OCI-LY1 (cell line): ENCODE results near the gene SIAH1.

ENCODE experiments used
- EZH2 ChIP-seq: fragments of 200-600 bp; sonication (generic), shearing (Covaris generic); IDR thresholded peaks from 2 replicates; pipeline ENCODE4 v1.8.0; 2017; ENCODE audit warnings: borderline replicate concordance, mixed run types, mild to moderate bottlenecking, antibody characterized with exemption, low read length, moderate library complexity, mixed read lengths
- TF ChIP-seq, protein P1 (sequence below): fragments of 200-600 bp; sonication (generic), shearing (Covaris generic); IDR thresholded peaks from 2 replicates; pipeline ENCODE4 v1.5.1; 2017; ENCODE audit warnings: mild to moderate bottlenecking, antibody characterized with exemption, low read length, moderate library complexity, mixed read lengths

DNA sequence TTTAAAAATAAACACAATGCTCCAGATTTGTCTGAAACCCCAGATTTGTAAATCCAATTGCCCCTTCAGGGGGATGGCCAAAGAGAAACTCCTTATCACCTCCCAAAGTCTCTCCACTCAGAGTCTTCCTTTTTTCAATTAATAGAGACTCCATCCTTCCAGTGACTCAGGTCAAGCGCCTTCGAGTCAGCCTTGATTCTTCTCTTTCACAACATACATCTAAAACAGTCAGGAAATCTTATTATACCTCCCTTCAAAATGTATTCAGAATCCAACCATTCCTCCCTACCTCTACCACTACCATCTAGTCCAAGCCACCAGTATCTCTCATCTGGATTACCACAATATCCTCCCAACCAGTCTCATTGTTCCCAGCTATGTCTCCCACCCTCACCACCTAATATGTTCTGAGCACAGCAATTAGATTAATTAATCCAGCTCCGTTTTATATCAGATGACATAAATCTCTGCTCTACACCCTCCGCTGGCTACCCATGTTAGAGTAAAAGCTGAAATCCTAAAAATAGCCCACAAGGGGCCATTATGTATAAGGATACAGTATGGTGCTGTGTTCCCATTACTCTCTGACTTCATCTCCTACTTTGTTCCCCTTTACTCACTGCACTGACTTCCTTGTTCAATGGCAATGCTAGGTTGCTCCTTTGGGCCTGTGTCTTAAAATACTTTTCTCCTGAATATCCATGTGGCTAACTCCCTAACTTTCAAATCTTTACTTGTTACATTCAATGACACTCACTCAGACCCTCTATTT is 11.8 kb downstream of the SIAH1 start:
- TF ChIP-seq, protein P1, sequence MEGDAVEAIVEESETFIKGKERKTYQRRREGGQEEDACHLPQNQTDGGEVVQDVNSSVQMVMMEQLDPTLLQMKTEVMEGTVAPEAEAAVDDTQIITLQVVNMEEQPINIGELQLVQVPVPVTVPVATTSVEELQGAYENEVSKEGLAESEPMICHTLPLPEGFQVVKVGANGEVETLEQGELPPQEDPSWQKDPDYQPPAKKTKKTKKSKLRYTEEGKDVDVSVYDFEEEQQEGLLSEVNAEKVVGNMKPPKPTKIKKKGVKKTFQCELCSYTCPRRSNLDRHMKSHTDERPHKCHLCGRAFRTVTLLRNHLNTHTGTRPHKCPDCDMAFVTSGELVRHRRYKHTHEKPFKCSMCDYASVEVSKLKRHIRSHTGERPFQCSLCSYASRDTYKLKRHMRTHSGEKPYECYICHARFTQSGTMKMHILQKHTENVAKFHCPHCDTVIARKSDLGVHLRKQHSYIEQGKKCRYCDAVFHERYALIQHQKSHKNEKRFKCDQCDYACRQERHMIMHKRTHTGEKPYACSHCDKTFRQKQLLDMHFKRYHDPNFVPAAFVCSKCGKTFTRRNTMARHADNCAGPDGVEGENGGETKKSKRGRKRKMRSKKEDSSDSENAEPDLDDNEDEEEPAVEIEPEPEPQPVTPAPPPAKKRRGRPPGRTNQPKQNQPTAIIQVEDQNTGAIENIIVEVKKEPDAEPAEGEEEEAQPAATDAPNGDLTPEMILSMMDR = no peak
- no peak for TF ChIP-seq EZH2
